IMR-90 (cell line): ENCODE results near the gene BCL2. TPM values are rescaled to one million over a fixed set of nuclear protein-coding genes. Genes with fewer than 3 reads are reported as not detected.

ENCODE experiments used
- ATAC-seq: fragments of 200-7000 bp; cut with Tn5 transposase; 2 replicates; pipeline ENCODE4 v1.9.1; 2020; ENCODE audit warnings: low read depth, mild to moderate bottlenecking, moderate library complexity
- BruUV-seq: library from RNA; stranded (reverse); fragments of 400-500 nt; replicated peaks from 2 replicates; lab custom pipeline; 2021; lab: Mats Ljungman, UMichigan
- CTCF ChIA-PET: fragments of 300-600 bp; formaldehyde crosslinking; extraction: SDS; loops from one replicate; lab custom pipeline; 2021; ENCODE audit warnings: antibody characterized with exemption; lab: Yijun Ruan, JAX
- POLR2A ChIA-PET: fragments of 300-600 bp; sonication (Branson Sonifier 250); formaldehyde crosslinking; loops from one replicate; lab custom pipeline; 2022; ENCODE audit warnings: antibody characterized with exemption; ENCODE audit not compliant: unreplicated experiment; lab: Charles Lee
- DNase-seq: peaks from one replicate; pipeline ENCODE4 v3.0.0; 2013
- H2AFZ ChIP-seq: replicated peaks from 2 replicates; pipeline ENCODE3; 2013; ENCODE audit warnings: low read length, mild to moderate bottlenecking; ENCODE audit not compliant: poor library complexity
- H2AK5ac ChIP-seq: 2 replicates; pipeline ENCODE4 v1.6.1; 2013; ENCODE audit warnings: low read depth, low read length, inconsistent platforms
- H2AK9ac ChIP-seq: replicated peaks from 2 replicates; pipeline ENCODE3; 2013; ENCODE audit warnings: mild to moderate bottlenecking, low read depth, low read length, moderate library complexity; ENCODE audit not compliant: poor library complexity
- H2BK120ac ChIP-seq: 2 replicates; pipeline ENCODE4 v1.6.1; 2013; ENCODE audit warnings: low read depth, low read length, inconsistent platforms
- H2BK15ac ChIP-seq: 3 replicates; pipeline ENCODE4 v1.6.1; 2013; ENCODE audit warnings: low read depth, low read length, inconsistent platforms
- H2BK20ac ChIP-seq: 2 replicates; pipeline ENCODE4 v1.6.1; 2013; ENCODE audit warnings: low read depth, mild to moderate bottlenecking, inconsistent platforms, low read length, moderate library complexity
- H2BK5ac ChIP-seq: 2 replicates; pipeline ENCODE4 v1.6.1; 2013; ENCODE audit warnings: mild to moderate bottlenecking, low read depth, low read length, inconsistent platforms; ENCODE audit not compliant: poor library complexity, severe bottlenecking
- H3K14ac ChIP-seq: replicated peaks from 2 replicates; pipeline ENCODE4 v1.6.1; 2013; ENCODE audit warnings: low read depth, low read length, inconsistent platforms
- H3K18ac ChIP-seq: 2 replicates; pipeline ENCODE4 v1.6.1; 2013; ENCODE audit warnings: low read depth, low read length, control low read depth
- H3K23ac ChIP-seq: 2 replicates; pipeline ENCODE4 v1.6.1; 2013; ENCODE audit warnings: low read depth, low read length, inconsistent platforms
- H3K27ac ChIP-seq: 2 replicates; pipeline ENCODE4 v1.5.1; 2013; ENCODE audit warnings: mild to moderate bottlenecking, control low read depth, low read length; ENCODE audit not compliant: insufficient read depth
- H3K27me3 ChIP-seq: 2 replicates; pipeline ENCODE4 v1.6.1; 2013; ENCODE audit warnings: low read length; ENCODE audit not compliant: control insufficient read depth, insufficient read depth
- H3K36me3 ChIP-seq: 2 replicates; pipeline ENCODE4 v1.6.1; 2013; ENCODE audit warnings: low read length, mixed read lengths; ENCODE audit not compliant: control insufficient read depth, insufficient read depth
- H3K4ac ChIP-seq: 2 replicates; pipeline ENCODE4 v1.6.1; 2013; ENCODE audit warnings: low read depth, low read length, inconsistent platforms
- H3K4me1 ChIP-seq: 2 replicates; pipeline ENCODE4 v1.6.1; 2013; ENCODE audit warnings: low read length, mixed read lengths; ENCODE audit not compliant: control insufficient read depth, insufficient read depth
- H3K4me2 ChIP-seq: 2 replicates; pipeline ENCODE4 v1.6.1; 2013; ENCODE audit warnings: low read depth, mild to moderate bottlenecking, control low read depth, low read length, moderate library complexity
- H3K4me3 ChIP-seq: 2 replicates; pipeline ENCODE4 v1.5.1; 2013; ENCODE audit warnings: low read depth, mild to moderate bottlenecking, control low read depth, low read length, moderate library complexity; ENCODE audit not compliant: insufficient read depth
- H3K56ac ChIP-seq: 2 replicates; pipeline ENCODE4 v1.6.1; 2013; ENCODE audit warnings: low read length, inconsistent platforms; ENCODE audit not compliant: insufficient read depth; ENCODE audit errors: extremely low read depth
- H3K79me1 ChIP-seq, 2 experiments: 2 replicates each; pipeline ENCODE4 v1.6.1; 2013; ENCODE audit warnings: low read length in 2 of 2, inconsistent platforms in 1 of 2, low read depth in 1 of 2
- H3K9ac ChIP-seq: 2 replicates; pipeline ENCODE4 v1.6.1; 2013; ENCODE audit warnings: low read depth, low read length, control low read depth
- H3K9me1 ChIP-seq: 2 replicates; pipeline ENCODE4 v1.6.1; 2013; ENCODE audit warnings: low read length, inconsistent platforms; ENCODE audit not compliant: insufficient read depth
- H3K9me3 ChIP-seq: 2 replicates; pipeline ENCODE4 v1.6.1; 2013; ENCODE audit warnings: low read length; ENCODE audit not compliant: control insufficient read depth, insufficient read depth
- H4K20me1 ChIP-seq: 2 replicates; pipeline ENCODE4 v1.6.1; 2013; ENCODE audit warnings: low read length, inconsistent platforms; ENCODE audit not compliant: insufficient read depth
- H4K5ac ChIP-seq: 2 replicates; pipeline ENCODE4 v1.6.1; 2013; ENCODE audit warnings: mild to moderate bottlenecking, low read depth, low read length, control low read depth
- H4K8ac ChIP-seq, 2 experiments: 2 replicates each; pipeline ENCODE4 v1.6.1; 2013; ENCODE audit warnings: low read depth in 2 of 2, low read length in 2 of 2, control low read depth in 1 of 2, inconsistent platforms in 1 of 2
- H4K91ac ChIP-seq: 2 replicates; pipeline ENCODE4 v1.6.1; 2013; ENCODE audit warnings: low read depth, low read length, inconsistent platforms; ENCODE audit not compliant: insufficient read depth
- BHLHE40 ChIP-seq: fragments of 150-350 bp; IDR thresholded peaks from 2 replicates; pipeline ENCODE4 v1.6.1; 2016; ENCODE audit warnings: mild to moderate bottlenecking, low read depth, low read length
- CEBPB ChIP-seq: IDR thresholded peaks from 2 replicates; pipeline ENCODE4 v1.6.1; 2012; ENCODE audit warnings: low read depth, low read length, improper control_type of control experiment
- CHD1 ChIP-seq: IDR thresholded peaks from 2 replicates; pipeline ENCODE4 v1.6.1; 2012; ENCODE audit warnings: low read depth, low read length, improper control_type of control experiment
- FOS ChIP-seq: fragments of 150-350 bp; IDR thresholded peaks from 2 replicates; pipeline ENCODE4 v1.6.1; 2016; ENCODE audit warnings: low read depth, low read length
- MAZ ChIP-seq: IDR thresholded peaks from 2 replicates; pipeline ENCODE4 v1.6.1; 2012; ENCODE audit warnings: low read depth, mild to moderate bottlenecking, low read length, improper control_type of control experiment, moderate library complexity, borderline replicate concordance
- MXI1 ChIP-seq: IDR thresholded peaks from 2 replicates; pipeline ENCODE4 v1.6.1; 2012; ENCODE audit warnings: low read depth, mild to moderate bottlenecking, low read length, moderate library complexity, borderline replicate concordance
- NFE2L2 ChIP-seq: fragments of 150-350 bp; IDR thresholded peaks from 2 replicates; pipeline ENCODE4 v1.6.1; 2016; ENCODE audit warnings: low read depth, mild to moderate bottlenecking, low read length
- POLR2A ChIP-seq: IDR thresholded peaks from 2 replicates; pipeline ENCODE4 v1.6.1; 2012; ENCODE audit warnings: mild to moderate bottlenecking, low read depth, low read length
- RCOR1 ChIP-seq: IDR thresholded peaks from 2 replicates; pipeline ENCODE4 v1.6.1; 2012; ENCODE audit warnings: mild to moderate bottlenecking, low read length, improper control_type of control experiment; ENCODE audit not compliant: insufficient replicate concordance
- RFX5 ChIP-seq: IDR thresholded peaks from 2 replicates; pipeline ENCODE4 v1.8.0; 2012; ENCODE audit warnings: low read depth, mild to moderate bottlenecking, low read length, moderate library complexity
- SMC3 ChIP-seq: fragments of 150-350 bp; IDR thresholded peaks from 2 replicates; pipeline ENCODE4 v1.6.1; 2016; ENCODE audit warnings: low read depth, mild to moderate bottlenecking, antibody characterized with exemption, low read length, moderate library complexity
- WGBS, 2 experiments: methylation state at CpG; one replicate each; pipeline versions ENCODE4 v1.1.5 to v1.1.7; 2013; ENCODE audit warnings: missing lambda C conversion rate in 2 of 2; ENCODE audit not compliant: insufficient read length in 1 of 2; ENCODE audit errors: extremely low coverage in 2 of 2; 5-methylcytosine and 5-hydroxymethylcytosine counted together
- dilution Hi-C: fragments of 300-500 bp; cut with HindIII; formaldehyde crosslinking; loops from one replicate; pipeline ENCODE4 v1.14.3; 2018; ENCODE audit warnings: low sequenced_read_pairs; ENCODE audit not compliant: unreplicated experiment
- in situ Hi-C: fragments of 300-500 bp; cut with MboI; formaldehyde crosslinking; loops from 3 replicates; pipeline ENCODE4 v1.14.3; 2019; ENCODE audit warnings: low sequenced_read_pairs, inconsistent platforms, mixed read lengths
- intact Hi-C: fragments of 100-400 bp; cut with micrococcal nuclease; formaldehyde crosslinking; loops from 2 replicates; pipeline ENCODE4 v1.10.0; 2022
- polyA plus RNA-seq, 3 experiments: library from polyadenylated mRNA; depleted of rRNA; stranded (reverse); fragments of >200 nt; gene quantifications; 2 replicates each; pipeline ENCODE4 v1.2.3, GENCODE V29; 2012; ENCODE audit warnings: low replicate concordance in 1 of 3
- total RNA-seq: library from RNA; depleted of rRNA; stranded (reverse); fragments of >200 nt; gene quantifications from 2 replicates; pipeline ENCODE4 v1.2.3, GENCODE V29; 2012
- TF ChIP-seq, protein P1 (sequence below): conservative IDR thresholded peaks from 2 replicates; pipeline ENCODE4 v1.5.1; 2012; ENCODE audit warnings: mild to moderate bottlenecking, low read depth, low read length, improper control_type of control experiment

The BCL2 gene
- total and polyA plus RNA-seq, 2 of the 4 experiments (the other 2 are of a cell fraction): 0.24 to 0.54 TPM

GRCh38 chr18:63344263-63344662, 24.7 kb upstream of the BCL2 start:
- DNase-seq: no peak
- no peak for ATAC-seq
- no peak overlapping the region for H3K23ac ChIP-seq
- no peak overlapping the region for H3K4ac ChIP-seq
- H3K36me3 ChIP-seq: peaks cover 43% of the 10 kb centered on the region
- no peak overlapping the region for H2BK15ac ChIP-seq
- BruUV-seq: no TSS peak
- POLR2A ChIA-PET: no interaction called here
- H4K8ac ChIP-seq: no peak overlapping the region
- intact Hi-C loops: no loop called here
- no peaks in the 10 kb centered on the region; the same call in 1 of the 2 replicates for H4K20me1 ChIP-seq
- H2BK20ac ChIP-seq: no peak overlapping the region
- H2AFZ ChIP-seq: no peak overlapping the region
- dilution Hi-C loops: no loop called here
- no peak overlapping the region for H2BK120ac ChIP-seq
- no peaks in the 10 kb centered on the region for H3K4me1 ChIP-seq
- H3K14ac ChIP-seq: no peak overlapping the region
- H2BK5ac ChIP-seq: no peak overlapping the region
- no peak overlapping the region for H3K56ac ChIP-seq
- H2AK9ac ChIP-seq: no peak overlapping the region
- no peak overlapping the region for H4K5ac ChIP-seq
- CTCF ChIA-PET: no interaction called here
- H3K27me3 ChIP-seq: no peaks in the 10 kb centered on the region
- in situ Hi-C loops: no loop called here
- H3K18ac ChIP-seq: no peak overlapping the region
- TF ChIP-seq, protein P1, sequence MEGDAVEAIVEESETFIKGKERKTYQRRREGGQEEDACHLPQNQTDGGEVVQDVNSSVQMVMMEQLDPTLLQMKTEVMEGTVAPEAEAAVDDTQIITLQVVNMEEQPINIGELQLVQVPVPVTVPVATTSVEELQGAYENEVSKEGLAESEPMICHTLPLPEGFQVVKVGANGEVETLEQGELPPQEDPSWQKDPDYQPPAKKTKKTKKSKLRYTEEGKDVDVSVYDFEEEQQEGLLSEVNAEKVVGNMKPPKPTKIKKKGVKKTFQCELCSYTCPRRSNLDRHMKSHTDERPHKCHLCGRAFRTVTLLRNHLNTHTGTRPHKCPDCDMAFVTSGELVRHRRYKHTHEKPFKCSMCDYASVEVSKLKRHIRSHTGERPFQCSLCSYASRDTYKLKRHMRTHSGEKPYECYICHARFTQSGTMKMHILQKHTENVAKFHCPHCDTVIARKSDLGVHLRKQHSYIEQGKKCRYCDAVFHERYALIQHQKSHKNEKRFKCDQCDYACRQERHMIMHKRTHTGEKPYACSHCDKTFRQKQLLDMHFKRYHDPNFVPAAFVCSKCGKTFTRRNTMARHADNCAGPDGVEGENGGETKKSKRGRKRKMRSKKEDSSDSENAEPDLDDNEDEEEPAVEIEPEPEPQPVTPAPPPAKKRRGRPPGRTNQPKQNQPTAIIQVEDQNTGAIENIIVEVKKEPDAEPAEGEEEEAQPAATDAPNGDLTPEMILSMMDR: no peak
- no peak for TF ChIP-seq MXI1
- TF ChIP-seq CHD1: no peak
- no peak for TF ChIP-seq NFE2L2
- no peak for TF ChIP-seq RCOR1
- TF ChIP-seq CEBPB: no peak
- no peak for TF ChIP-seq BHLHE40
- no peak for TF ChIP-seq RFX5
- no peak for TF ChIP-seq FOS
- TF ChIP-seq SMC3: no peak
- no peak for TF ChIP-seq MAZ
- no peak for TF ChIP-seq POLR2A
- no peaks in the 10 kb centered on the region for H3K9me3 ChIP-seq
- no peak overlapping the region for H3K4me3 ChIP-seq
- no peak overlapping the region for H2AK5ac ChIP-seq
- WGBS, 2 experiments: no CpG with 5 or more reads among the region's 5 CpGs
- H3K9ac ChIP-seq: no peak overlapping the region
- H3K9me1 ChIP-seq: no peaks in the 10 kb centered on the region
- no peak overlapping the region for H3K4me2 ChIP-seq
- no peak overlapping the region for H4K91ac ChIP-seq
- H3K79me1 ChIP-seq: peaks cover 14 to 23% of the 10 kb centered on the region in 2 experiments; a peak in 2 of 4 replicates
- no peak overlapping the region for H3K27ac ChIP-seq
